Endothelial cell of umbilical vein (primary cell): ENCODE measurements around the gene SLFNL1.

Experiments
- CTCF ChIP-seq, 2 donors: IDR thresholded peaks; 1 replicate in 1 of 2; 2 replicates in 1 of 2; pipeline ENCODE4 v1.5.1; 2011; ENCODE audit warnings: low read length in 2 of 2, mild to moderate bottlenecking in 2 of 2, moderate library complexity in 2 of 2, control low read depth in 1 of 2, inconsistent platforms in 1 of 2, low read depth in 1 of 2; ENCODE audit not compliant: insufficient read depth in 1 of 2; ENCODE audit errors: extremely low read depth in 1 of 2
- EZH2 ChIP-seq: IDR thresholded peaks from 2 replicates; pipeline ENCODE4 v1.6.1; 2012; ENCODE audit warnings: borderline replicate concordance, low read depth, mild to moderate bottlenecking, moderate library complexity, low read length, inconsistent platforms; ENCODE audit not compliant: severe bottlenecking
- FOS ChIP-seq: IDR thresholded peaks from 2 replicates; pipeline ENCODE4 v1.6.1; 2011; ENCODE audit warnings: mild to moderate bottlenecking, low read length, moderate library complexity, borderline replicate concordance; ENCODE audit not compliant: insufficient read depth
- MYC ChIP-seq: IDR thresholded peaks from one replicate; pipeline ENCODE4 v1.6.1; 2011; ENCODE audit warnings: mild to moderate bottlenecking, low read depth, low read length
- POLR2A ChIP-seq: IDR thresholded peaks from 2 replicates; pipeline ENCODE4 v1.6.1; 2012; ENCODE audit warnings: low read depth, mild to moderate bottlenecking, control low read depth, low read length
- POLR2AphosphoS5 ChIP-seq: IDR thresholded peaks from 2 replicates; pipeline ENCODE4 v1.6.1; 2012; ENCODE audit warnings: low read depth, mild to moderate bottlenecking, control low read depth, low read length, moderate library complexity; ENCODE audit not compliant: insufficient read depth

DNA sequence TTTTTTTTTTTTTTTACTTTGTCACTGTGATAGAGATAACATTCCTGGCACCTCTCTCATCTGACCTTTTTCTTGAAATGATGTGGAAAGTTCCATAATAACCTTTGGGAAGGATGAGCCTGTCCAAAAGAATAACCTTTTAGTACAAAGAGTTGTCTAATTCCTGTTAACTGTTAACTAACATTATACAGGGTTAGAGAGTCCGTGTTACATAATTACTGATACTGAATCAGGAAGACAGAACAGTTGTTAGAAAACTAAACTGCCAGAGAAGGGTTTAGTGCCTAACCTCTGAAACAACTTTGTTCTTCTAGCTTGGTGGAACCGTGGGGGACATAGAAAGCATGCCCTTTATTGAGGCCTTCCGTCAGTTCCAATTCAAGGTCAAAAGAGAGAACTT lies 33.2 kb downstream of the SLFNL1 start:
- TF ChIP-seq CTCF (IDR thresholded peaks at IDR 0.05; ENCODE audit: extremely low read depth in 1 of 2, insufficient read depth in 1 of 2, low read depth in 1 of 2, low read length in 2 of 2) (no peak), POLR2A (no peak), POLR2AphosphoS5 (no peak), EZH2 (no peak), FOS (no peak), MYC (no peak)
